GM12878 (cell line): ENCODE measurements around the gene AP1M2. TPM values are rescaled to one million over a fixed set of nuclear protein-coding genes. Genes with fewer than 3 reads are reported as not detected.

Source experiments
- ATAC-seq: fragments of 200-7000 bp; cut with Tn5 transposase; 3 replicates; pipeline ENCODE4 v1.9.1; 2020; ENCODE audit warnings: mild to moderate bottlenecking, moderate library complexity
- BruUV-seq: library from RNA; stranded (reverse); fragments of 400-500 nt; replicated peaks from 2 replicates; lab custom pipeline; 2021; lab: Mats Ljungman, UMichigan
- CTCF ChIA-PET: fragments of 300-600 bp; sonication (Branson Sonifier 250); formaldehyde crosslinking; extraction: SDS; loops from one replicate; lab custom pipeline; 2021; ENCODE audit warnings: inconsistent platforms; lab: Yijun Ruan, JAX
- POLR2A ChIA-PET: fragments of 350-600 bp; formaldehyde crosslinking; extraction: SDS; loops from one replicate; lab custom pipeline; 2021; ENCODE audit warnings: inconsistent platforms; lab: Charles Lee
- RAD21 ChIA-PET: fragments of 300-600 bp; sonication (Branson Sonifier 250); formaldehyde crosslinking; loops from one replicate; lab custom pipeline; 2023; ENCODE audit warnings: antibody characterized with exemption; ENCODE audit not compliant: unreplicated experiment; lab: Charles Lee
- SMC1A ChIA-PET: fragments of 300-600 bp; sonication (Branson Sonifier 250); formaldehyde crosslinking; loops from one replicate; lab custom pipeline; 2023; ENCODE audit not compliant: unreplicated experiment, uncharacterized antibody; lab: Charles Lee
- DNase-seq: peaks from one replicate; pipeline ENCODE4 v3.0.0-alpha.2; 2011; ENCODE audit warnings: low read depth, low spot score
- FAIRE-seq: peaks from 3 replicates; lab custom pipeline; 2011; peaks lifted over from hg19 to GRCh38; lab: Jason Lieb, UNC
- H2AFZ ChIP-seq: 2 replicates; pipeline ENCODE4 v1.6.0; 2011; ENCODE audit warnings: low read depth, low read length, control low read depth; ENCODE audit not compliant: control insufficient read depth
- H3K27ac ChIP-seq: 2 replicates; pipeline ENCODE4 v1.5.1; 2011; ENCODE audit warnings: control low read depth; ENCODE audit not compliant: control insufficient read depth, insufficient read depth
- H3K27me3 ChIP-seq, 2 experiments: replicated peaks in 1 of 2; 2 replicates each; pipeline versions ENCODE4 v1.6.0 to v1.6.1; 2011; ENCODE audit warnings: low read length in 1 of 2; ENCODE audit not compliant: control insufficient read depth in 2 of 2, insufficient read depth in 2 of 2
- H3K36me3 ChIP-seq, 2 experiments: 2 replicates each; pipeline ENCODE4 v1.5.1; 2011; ENCODE audit warnings: low read length in 1 of 2; ENCODE audit not compliant: control insufficient read depth in 2 of 2, insufficient read depth in 2 of 2
- H3K4me1 ChIP-seq: 2 replicates; pipeline ENCODE4 v1.6.1; 2011; ENCODE audit warnings: mild to moderate bottlenecking, low read length, moderate library complexity, mixed read lengths; ENCODE audit not compliant: control insufficient read depth, insufficient read depth
- H3K4me2 ChIP-seq: 2 replicates; pipeline ENCODE4 v1.6.0; 2011; ENCODE audit warnings: control low read depth; ENCODE audit not compliant: control insufficient read depth, insufficient read depth
- H3K4me3 ChIP-seq: fragments of 200-600 bp; sonication (generic); 2 replicates; pipeline ENCODE4 v1.5.1; 2016
- H3K79me2 ChIP-seq: 2 replicates; pipeline ENCODE4 v1.6.0; 2011; ENCODE audit warnings: low read length; ENCODE audit not compliant: control insufficient read depth, insufficient read depth
- H3K9ac ChIP-seq: 2 replicates; pipeline ENCODE4 v1.8.0; 2011; ENCODE audit warnings: low read length, control low read depth, mixed read lengths; ENCODE audit not compliant: control insufficient read depth, insufficient read depth
- H3K9me3 ChIP-seq: replicated peaks from 3 replicates; pipeline ENCODE4 v1.5.1; 2011; ENCODE audit warnings: mild to moderate bottlenecking, low read length; ENCODE audit not compliant: control insufficient read depth, insufficient read depth
- H4K20me1 ChIP-seq: 2 replicates; pipeline ENCODE4 v1.6.0; 2011; ENCODE audit not compliant: control insufficient read depth, insufficient read depth
- ATF7 ChIP-seq: fragments of 450-650 bp; IDR thresholded peaks from 2 replicates; pipeline ENCODE4 v1.6.1; 2016; ENCODE audit warnings: low read depth, mild to moderate bottlenecking
- CBX5 ChIP-seq: sonication (generic); IDR thresholded peaks from 2 replicates; pipeline ENCODE4 v1.6.1; 2016; ENCODE audit warnings: low read depth, moderate library complexity, mild to moderate bottlenecking, inconsistent platforms
- CEBPB ChIP-seq, 2 experiments: fragments of 150-350 bp in 1 of 2; IDR thresholded peaks; 2 replicates each; pipeline ENCODE4 v1.6.1; 2012 to 2014; ENCODE audit warnings: low read depth in 2 of 2, low read length in 2 of 2, borderline replicate concordance in 1 of 2, inconsistent platforms in 1 of 2
- CREM ChIP-seq: IDR thresholded peaks from 2 replicates; pipeline ENCODE4 v1.6.1; 2014; ENCODE audit warnings: antibody characterized with exemption, low read depth
- ESRRA ChIP-seq: IDR thresholded peaks from 2 replicates; pipeline ENCODE4 v1.6.1; 2012; ENCODE audit warnings: mild to moderate bottlenecking, low read length, improper control_type of control experiment
- GABPA ChIP-seq: IDR thresholded peaks from 2 replicates; pipeline ENCODE4 v1.6.1; 2014; ENCODE audit warnings: antibody characterized with exemption, low read depth, mild to moderate bottlenecking, inconsistent platforms
- HDAC2 ChIP-seq: fragments of 200-600 bp; sonication (generic); IDR thresholded peaks from 2 replicates; pipeline ENCODE4 v1.6.1; 2017
- MEF2A ChIP-seq: IDR thresholded peaks from 2 replicates; pipeline ENCODE4 v1.6.1; 2011; ENCODE audit warnings: low read depth, mild to moderate bottlenecking, low read length, moderate library complexity; ENCODE audit not compliant: insufficient read depth
- MEF2B ChIP-seq: fragments of 450-650 bp; IDR thresholded peaks from 2 replicates; pipeline ENCODE4 v1.6.1; 2018; ENCODE audit warnings: mild to moderate bottlenecking, moderate library complexity; ENCODE audit not compliant: partially characterized antibody, poor library complexity, severe bottlenecking
- NR2C2 ChIP-seq: IDR thresholded peaks from 2 replicates; pipeline ENCODE4 v1.6.1; 2011; ENCODE audit warnings: borderline replicate concordance, low read depth; ENCODE audit not compliant: control insufficient read depth, insufficient read length
- RUNX3 ChIP-seq: IDR thresholded peaks from 2 replicates; pipeline ENCODE4 v1.6.1; 2012; ENCODE audit warnings: low read length, inconsistent platforms
- SMARCA5 ChIP-seq: fragments of 450-650 bp; IDR thresholded peaks from 2 replicates; pipeline ENCODE4 v1.6.1; 2017; ENCODE audit warnings: mild to moderate bottlenecking
- SUZ12 ChIP-seq: fragments of 200-600 bp; sonication (generic); IDR thresholded peaks from one replicate; pipeline ENCODE4 v1.6.1; 2018; ENCODE audit warnings: antibody characterized with exemption, mild to moderate bottlenecking; ENCODE audit not compliant: unreplicated experiment
- ZNF207 ChIP-seq: fragments of 450-650 bp; IDR thresholded peaks from 2 replicates; pipeline ENCODE4 v1.6.1; 2014; ENCODE audit warnings: antibody characterized with exemption, mild to moderate bottlenecking, borderline replicate concordance
- WGBS: methylation state at CpG from one replicate; pipeline ENCODE4 v1.1.6; 2016; ENCODE audit warnings: low lambda C conversion rate; ENCODE audit not compliant: insufficient replicate concordance, insufficient coverage; ENCODE audit errors: missing lambda C conversion rate; 5-methylcytosine and 5-hydroxymethylcytosine counted together
- in situ Hi-C: fragments of 300-500 bp; cut with MboI; formaldehyde crosslinking; loops from 9 replicates; pipeline ENCODE4 v1.14.3; 2018; ENCODE audit warnings: mixed read lengths
- intact Hi-C: fragments of 100-400 bp; cut with micrococcal nuclease; formaldehyde crosslinking; loops from one replicate; pipeline ENCODE4 v1.14.2; 2022; ENCODE audit not compliant: unreplicated experiment
- polyA plus RNA-seq, 11 experiments: library from polyadenylated mRNA; depleted of rRNA in 4 of 11; unstranded in 6 of 11; stranded (reverse) in 5 of 11; fragments of >200 nt; fragmentation: Nextera tagmentation in 4 of 11; fragmentation: Illumina TruSeq in 1 of 11; extraction: Ambion mirVana in 4 of 11; extraction: Trizol in 1 of 11; gene quantifications; 1 replicate in 1 of 11; 2 replicates in 10 of 11; pipeline versions ENCODE4 v1.2.1 to v1.2.3, GENCODE V29; 2011 to 2016; ENCODE audit warnings: inconsistent platforms in 2 of 11, missing spikeins in 2 of 11, low read depth in 1 of 11
- total RNA-seq, 4 experiments: library from RNA; depleted of rRNA in 3 of 4; stranded (reverse); fragments of >200 nt in 3 of 4; fragmentation: Illumina TruSeq in 1 of 4; extraction: Trizol in 1 of 4; gene quantifications; 2 replicates each; pipeline versions ENCODE4 v1.2.1 to v1.2.3, GENCODE V29; 2013 to 2021
- TF ChIP-seq, protein P1 (sequence below): fragments of 450-650 bp; IDR thresholded peaks from 2 replicates; pipeline ENCODE4 v1.6.1; 2017; ENCODE audit warnings: borderline replicate concordance
- TF ChIP-seq, protein P2 (sequence below): fragments of 450-650 bp; IDR thresholded peaks from 2 replicates; pipeline ENCODE4 v1.6.1; 2017; ENCODE audit warnings: mild to moderate bottlenecking, low read depth, inconsistent platforms; ENCODE audit not compliant: poor library complexity, severe bottlenecking
- TF ChIP-seq, protein P3 (sequence below): IDR thresholded peaks from 2 replicates; pipeline ENCODE4 v1.6.1; 2012; ENCODE audit warnings: low read depth, low read length, improper control_type of control experiment
- TF ChIP-seq, protein P4 (sequence below): IDR thresholded peaks from 2 replicates; pipeline ENCODE4 v1.6.1; 2012; ENCODE audit warnings: mild to moderate bottlenecking, low read depth, low read length

Gene AP1M2
- total and polyA plus RNA-seq, 10 of the 15 experiments (the other 5 are each of a cell fraction or from before 2014, with no cell fraction given): 0.72 TPM; not detected in 9

DNA sequence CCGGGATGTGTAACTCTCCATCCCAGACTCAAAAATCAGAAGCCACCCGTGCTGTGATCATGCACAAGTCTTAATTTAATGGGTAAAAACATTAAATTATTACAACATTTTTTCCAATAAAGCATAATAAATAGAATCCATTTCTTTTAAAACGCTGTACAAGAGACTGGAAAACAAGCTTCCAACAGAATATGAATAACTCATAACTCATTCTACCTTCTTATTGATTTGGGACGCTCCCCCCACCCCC is 20.8 kb downstream of the AP1M2 start:
- Histone ChIP-seq H3K36me3 (peaks cover 0 to 5% of the 10 kb centered on the region in 2 experiments; a peak in 2 of 4 replicates), H4K20me1 (no peaks in the 10 kb centered on the region), H3K9ac (peak overlapping the region; percentile 51), H3K4me1 (peaks cover 23% of the 10 kb centered on the region), H3K79me2 (peaks cover 13% of the 10 kb centered on the region), H2AFZ (no peak overlapping the region; the same call in 1 of the 2 replicates), H3K27me3 (no peaks in the 10 kb centered on the region), H3K4me2 (peak overlapping the region; percentile 93), H3K9me3 (no peaks in the 10 kb centered on the region), H3K27ac (peak overlapping the region; percentile 88), H3K4me3 (peak overlapping the region; percentile 71; the same call in 1 of the 2 replicates)
- BruUV-seq: no TSS peak
- intact Hi-C loops: loop anchor here (1.0 to 5.0 kb wide), 3 partner anchors 23 to 164 kb away; partner anchors contain the start of genes ATG4D, CDC37 and ILF3
- ChIA-PET CTCF (interaction anchor here (0.5 to 3.3 kb wide), 9 partner anchors 13 to 226 kb away, joined by 3 to 13 read pairs (median 3); partner anchors contain the start of gene QTRT1), SMC1A (interaction anchor here (0.6 to 2.4 kb wide), 3 partner anchors 24 to 166 kb away, joined by 3 to 7 read pairs (median 3); no protein-coding TSS in a partner anchor), RAD21 (interaction anchor here (0.6 to 2.0 kb wide), 6 partner anchors 12 to 154 kb away, joined by 3 to 9 read pairs (median 4); no protein-coding TSS in a partner anchor), POLR2A (interaction anchor here (0.6 to 1.9 kb wide), 8 partner anchors 19 to 302 kb away, joined by 3 to 9 read pairs (median 3); no protein-coding TSS in a partner anchor)
- DNase-seq (no peak), ATAC-seq (no peak), FAIRE-seq (no peak)
- in situ Hi-C loops: loop anchor here (5.0 kb wide), 1 partner anchor 154 kb away; no protein-coding TSS in a partner anchor
- WGBS: 0% methylated on average over 4 of the region's 4 CpGs
- TF ChIP-seq CEBPB (IDR thresholded peaks at IDR 0.05; ENCODE audit: borderline replicate concordance in 1 of 2, low read depth in 2 of 2, low read length in 2 of 2) (no peak), MEF2B (peak; percentile 67), SMARCA5 (peak; percentile 79; the same call in 1 of the 2 replicates), ESRRA (0 out of 2 replicates have a peak, but pooled peaks have one; percentile 1), ATF7 (no peak; the same call in 1 of the 2 replicates), RUNX3 (no peak), ZNF207 (no peak), CREM (no peak), MEF2A (no peak), CBX5 (no peak), GABPA (no peak), NR2C2 (no peak), SUZ12 (no peak), HDAC2 (no peak)
- TF ChIP-seq, protein P1, sequence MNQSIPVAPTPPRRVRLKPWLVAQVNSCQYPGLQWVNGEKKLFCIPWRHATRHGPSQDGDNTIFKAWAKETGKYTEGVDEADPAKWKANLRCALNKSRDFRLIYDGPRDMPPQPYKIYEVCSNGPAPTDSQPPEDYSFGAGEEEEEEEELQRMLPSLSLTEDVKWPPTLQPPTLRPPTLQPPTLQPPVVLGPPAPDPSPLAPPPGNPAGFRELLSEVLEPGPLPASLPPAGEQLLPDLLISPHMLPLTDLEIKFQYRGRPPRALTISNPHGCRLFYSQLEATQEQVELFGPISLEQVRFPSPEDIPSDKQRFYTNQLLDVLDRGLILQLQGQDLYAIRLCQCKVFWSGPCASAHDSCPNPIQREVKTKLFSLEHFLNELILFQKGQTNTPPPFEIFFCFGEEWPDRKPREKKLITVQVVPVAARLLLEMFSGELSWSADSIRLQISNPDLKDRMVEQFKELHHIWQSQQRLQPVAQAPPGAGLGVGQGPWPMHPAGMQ: no peak
- TF ChIP-seq, protein P2, sequence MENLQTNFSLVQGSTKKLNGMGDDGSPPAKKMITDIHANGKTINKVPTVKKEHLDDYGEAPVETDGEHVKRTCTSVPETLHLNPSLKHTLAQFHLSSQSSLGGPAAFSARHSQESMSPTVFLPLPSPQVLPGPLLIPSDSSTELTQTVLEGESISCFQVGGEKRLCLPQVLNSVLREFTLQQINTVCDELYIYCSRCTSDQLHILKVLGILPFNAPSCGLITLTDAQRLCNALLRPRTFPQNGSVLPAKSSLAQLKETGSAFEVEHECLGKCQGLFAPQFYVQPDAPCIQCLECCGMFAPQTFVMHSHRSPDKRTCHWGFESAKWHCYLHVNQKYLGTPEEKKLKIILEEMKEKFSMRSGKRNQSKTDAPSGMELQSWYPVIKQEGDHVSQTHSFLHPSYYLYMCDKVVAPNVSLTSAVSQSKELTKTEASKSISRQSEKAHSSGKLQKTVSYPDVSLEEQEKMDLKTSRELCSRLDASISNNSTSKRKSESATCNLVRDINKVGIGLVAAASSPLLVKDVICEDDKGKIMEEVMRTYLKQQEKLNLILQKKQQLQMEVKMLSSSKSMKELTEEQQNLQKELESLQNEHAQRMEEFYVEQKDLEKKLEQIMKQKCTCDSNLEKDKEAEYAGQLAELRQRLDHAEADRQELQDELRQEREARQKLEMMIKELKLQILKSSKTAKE: peak; percentile 37
- TF ChIP-seq, protein P3, sequence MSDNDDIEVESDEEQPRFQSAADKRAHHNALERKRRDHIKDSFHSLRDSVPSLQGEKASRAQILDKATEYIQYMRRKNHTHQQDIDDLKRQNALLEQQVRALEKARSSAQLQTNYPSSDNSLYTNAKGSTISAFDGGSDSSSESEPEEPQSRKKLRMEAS: no peak
- TF ChIP-seq, protein P4, sequence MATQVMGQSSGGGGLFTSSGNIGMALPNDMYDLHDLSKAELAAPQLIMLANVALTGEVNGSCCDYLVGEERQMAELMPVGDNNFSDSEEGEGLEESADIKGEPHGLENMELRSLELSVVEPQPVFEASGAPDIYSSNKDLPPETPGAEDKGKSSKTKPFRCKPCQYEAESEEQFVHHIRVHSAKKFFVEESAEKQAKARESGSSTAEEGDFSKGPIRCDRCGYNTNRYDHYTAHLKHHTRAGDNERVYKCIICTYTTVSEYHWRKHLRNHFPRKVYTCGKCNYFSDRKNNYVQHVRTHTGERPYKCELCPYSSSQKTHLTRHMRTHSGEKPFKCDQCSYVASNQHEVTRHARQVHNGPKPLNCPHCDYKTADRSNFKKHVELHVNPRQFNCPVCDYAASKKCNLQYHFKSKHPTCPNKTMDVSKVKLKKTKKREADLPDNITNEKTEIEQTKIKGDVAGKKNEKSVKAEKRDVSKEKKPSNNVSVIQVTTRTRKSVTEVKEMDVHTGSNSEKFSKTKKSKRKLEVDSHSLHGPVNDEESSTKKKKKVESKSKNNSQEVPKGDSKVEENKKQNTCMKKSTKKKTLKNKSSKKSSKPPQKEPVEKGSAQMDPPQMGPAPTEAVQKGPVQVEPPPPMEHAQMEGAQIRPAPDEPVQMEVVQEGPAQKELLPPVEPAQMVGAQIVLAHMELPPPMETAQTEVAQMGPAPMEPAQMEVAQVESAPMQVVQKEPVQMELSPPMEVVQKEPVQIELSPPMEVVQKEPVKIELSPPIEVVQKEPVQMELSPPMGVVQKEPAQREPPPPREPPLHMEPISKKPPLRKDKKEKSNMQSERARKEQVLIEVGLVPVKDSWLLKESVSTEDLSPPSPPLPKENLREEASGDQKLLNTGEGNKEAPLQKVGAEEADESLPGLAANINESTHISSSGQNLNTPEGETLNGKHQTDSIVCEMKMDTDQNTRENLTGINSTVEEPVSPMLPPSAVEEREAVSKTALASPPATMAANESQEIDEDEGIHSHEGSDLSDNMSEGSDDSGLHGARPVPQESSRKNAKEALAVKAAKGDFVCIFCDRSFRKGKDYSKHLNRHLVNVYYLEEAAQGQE: no peak
